ENCODE results near the gene SVEP1.
A peak's percentile ranks its signal among the peaks of the same experiment; 100 is the strongest.
"Not testable (repeated sequence)": the region's sequence is repeated elsewhere in the genome, so short reads cannot be mapped to it uniquely, and the experiment has no call there.

Gene SVEP1

DNA sequence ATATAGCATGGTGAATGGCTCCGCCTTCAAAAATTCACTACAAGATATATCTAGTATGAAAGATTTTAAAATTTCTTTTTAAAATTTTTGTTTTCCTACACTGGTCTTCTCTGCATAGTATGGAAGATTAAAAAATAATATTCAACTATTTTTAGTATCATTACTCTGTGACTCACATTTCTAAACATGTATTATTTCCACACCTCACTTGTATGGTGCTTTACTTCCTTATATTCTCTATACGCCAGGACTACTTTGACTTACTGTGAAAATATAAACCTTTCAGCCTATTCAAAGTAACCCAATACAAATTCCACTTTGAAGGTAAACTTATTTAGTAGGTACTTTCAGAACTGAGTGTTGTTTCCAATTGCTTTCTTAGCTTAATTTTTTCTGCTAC lies 215.1 kb downstream of the SVEP1 start:
- no peak for TF ChIP-seq LEF1 (IDR thresholded peaks at IDR 0.05; ENCODE audit: borderline replicate concordance)
- TF ChIP-seq ARNT (IDR thresholded peaks at IDR 0.05), result no peak
- no peak for TF ChIP-seq FOXM1 (IDR thresholded peaks at IDR 0.05; ENCODE audit: borderline replicate concordance)
- no peak for TF ChIP-seq FOXA1 (IDR thresholded peaks at IDR 0.05)
- no peak for DNase-seq (ENCODE audit: extremely low spot score)
- ChIA-PET POLR2A (no interaction called here), CTCF (no interaction called here)

DNA sequence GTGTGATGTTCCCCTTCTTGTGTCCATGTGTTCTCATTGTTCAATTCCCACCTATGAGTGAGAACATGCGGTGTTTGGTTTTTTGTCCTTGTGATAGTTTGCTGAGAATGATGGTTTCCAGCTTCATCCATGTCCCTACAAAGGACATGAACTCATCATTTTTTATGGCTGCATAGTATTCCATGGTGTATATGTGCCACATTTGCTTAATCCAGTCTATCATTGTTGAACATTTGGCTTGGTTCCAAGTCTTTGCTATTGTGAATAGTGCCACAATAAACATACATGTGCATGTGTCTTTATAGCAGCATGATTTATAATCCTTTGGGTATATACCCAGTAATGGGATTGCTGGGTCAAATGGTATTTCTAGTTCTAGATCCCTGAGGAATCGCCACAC lies 220.5 kb downstream of the SVEP1 start:
- CTCF ChIA-PET; POLR2A ChIA-PET; DNase-seq (ENCODE audit: extremely low spot score): not testable (repeated sequence)

DNA sequence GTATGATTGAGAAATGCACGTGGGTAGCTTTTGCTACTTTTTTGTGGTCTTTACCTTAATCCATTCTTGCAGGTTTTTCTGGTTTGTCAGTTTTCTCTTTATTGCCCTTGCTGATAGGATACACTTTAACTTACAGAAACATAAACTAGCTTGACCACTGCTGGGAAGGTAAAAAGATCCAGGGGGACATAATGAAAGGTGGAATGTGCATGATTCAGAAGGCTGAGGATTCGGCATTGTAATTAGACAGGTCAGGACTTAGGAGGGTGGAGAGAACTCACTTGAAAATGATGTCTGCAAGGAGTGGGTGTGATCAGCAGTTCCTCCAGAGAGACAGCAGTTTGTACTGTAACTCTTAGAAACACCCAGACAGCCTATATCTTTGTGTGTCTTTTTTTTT lies 222.0 kb downstream of the SVEP1 start:
- DNase-seq (ENCODE audit: extremely low spot score), result no peak

DNA sequence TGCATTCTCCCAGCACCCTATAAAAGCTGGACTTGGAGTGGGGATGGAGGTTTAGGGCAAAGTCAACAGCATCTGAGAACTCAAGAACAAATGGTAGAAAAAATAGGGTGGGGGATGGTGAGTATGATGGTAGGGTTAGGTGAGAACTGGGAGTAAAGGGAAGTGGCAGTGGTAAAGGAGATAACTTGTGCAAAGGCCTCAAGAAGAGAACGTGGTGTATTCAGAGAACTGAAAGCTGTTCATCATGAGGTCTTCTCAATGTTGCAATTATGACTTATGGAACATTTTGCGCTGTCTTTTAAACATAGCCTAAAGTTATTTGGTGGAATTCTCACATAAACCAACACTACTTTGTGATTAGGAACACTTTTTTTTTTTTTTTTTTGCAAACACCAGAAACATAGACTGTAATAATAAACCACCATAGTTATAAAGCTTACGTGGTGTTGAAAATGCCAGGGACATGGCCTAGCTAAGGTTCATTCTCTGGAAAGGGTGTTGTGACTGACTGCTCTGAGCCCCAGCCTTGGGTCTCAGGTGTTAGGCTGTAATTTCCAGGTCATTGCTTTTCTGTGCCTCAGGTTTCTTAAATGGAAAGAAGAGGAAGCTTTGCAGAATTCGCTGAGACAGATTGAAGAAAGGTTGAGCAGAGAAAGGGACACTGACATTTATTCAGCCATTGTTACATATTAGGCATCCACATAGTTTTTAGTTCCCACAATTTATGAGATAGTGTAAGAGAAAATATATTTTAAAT lies 222.7 kb downstream of the SVEP1 start:
- DNase-seq (ENCODE audit: extremely low spot score), result no peak
- POLR2A ChIA-PET, result no interaction called here
- no peak for TF ChIP-seq NFRKB (IDR thresholded peaks at IDR 0.05)
- no peak for TF ChIP-seq ARNT (IDR thresholded peaks at IDR 0.05)
- no peak for TF ChIP-seq FOXK2 (IDR thresholded peaks at IDR 0.05)
- TF ChIP-seq SP1 (IDR thresholded peaks at IDR 0.05), result no peak
- TF ChIP-seq CTBP1 (IDR thresholded peaks at IDR 0.05; ENCODE audit: borderline replicate concordance), result no peak
- no peak for TF ChIP-seq L3MBTL2 (conservative IDR thresholded peaks at IDR 0.05)
- TF ChIP-seq FOXM1 (IDR thresholded peaks at IDR 0.05; ENCODE audit: borderline replicate concordance), result no peak
- no peak for TF ChIP-seq SUZ12 (IDR thresholded peaks at IDR 0.05)
- TF ChIP-seq BHLHE40 (IDR thresholded peaks at IDR 0.05; ENCODE audit: borderline replicate concordance), result no peak
- TF ChIP-seq ZNF384 (IDR thresholded peaks at IDR 0.05), result no peak
- TF ChIP-seq HDGF (IDR thresholded peaks at IDR 0.05; ENCODE audit: borderline replicate concordance), result no peak
- CTCF ChIA-PET, result no interaction called here

More for the DNA sequence above, 222.0 kb downstream of the SVEP1 start:
- TF ChIP-seq, protein P1, sequence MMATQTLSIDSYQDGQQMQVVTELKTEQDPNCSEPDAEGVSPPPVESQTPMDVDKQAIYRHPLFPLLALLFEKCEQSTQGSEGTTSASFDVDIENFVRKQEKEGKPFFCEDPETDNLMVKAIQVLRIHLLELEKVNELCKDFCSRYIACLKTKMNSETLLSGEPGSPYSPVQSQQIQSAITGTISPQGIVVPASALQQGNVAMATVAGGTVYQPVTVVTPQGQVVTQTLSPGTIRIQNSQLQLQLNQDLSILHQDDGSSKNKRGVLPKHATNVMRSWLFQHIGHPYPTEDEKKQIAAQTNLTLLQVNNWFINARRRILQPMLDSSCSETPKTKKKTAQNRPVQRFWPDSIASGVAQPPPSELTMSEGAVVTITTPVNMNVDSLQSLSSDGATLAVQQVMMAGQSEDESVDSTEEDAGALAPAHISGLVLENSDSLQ (IDR thresholded peaks at IDR 0.05), result no peak
- TF ChIP-seq ELF4 (IDR thresholded peaks at IDR 0.05) (no peak), BHLHE40 (IDR thresholded peaks at IDR 0.05; ENCODE audit: borderline replicate concordance) (no peak), SUZ12 (IDR thresholded peaks at IDR 0.05) (no peak), ZNF384 (IDR thresholded peaks at IDR 0.05) (no peak), FOXM1 (IDR thresholded peaks at IDR 0.05; ENCODE audit: borderline replicate concordance) (no peak), NFRKB (IDR thresholded peaks at IDR 0.05) (no peak), SP1 (IDR thresholded peaks at IDR 0.05) (no peak), L3MBTL2 (conservative IDR thresholded peaks at IDR 0.05) (no peak), FOXA1 (IDR thresholded peaks at IDR 0.05) (no peak), FOXK2 (IDR thresholded peaks at IDR 0.05) (no peak)
- POLR2A ChIA-PET, result no interaction called here
- CTCF ChIA-PET, result no interaction called here

DNA sequence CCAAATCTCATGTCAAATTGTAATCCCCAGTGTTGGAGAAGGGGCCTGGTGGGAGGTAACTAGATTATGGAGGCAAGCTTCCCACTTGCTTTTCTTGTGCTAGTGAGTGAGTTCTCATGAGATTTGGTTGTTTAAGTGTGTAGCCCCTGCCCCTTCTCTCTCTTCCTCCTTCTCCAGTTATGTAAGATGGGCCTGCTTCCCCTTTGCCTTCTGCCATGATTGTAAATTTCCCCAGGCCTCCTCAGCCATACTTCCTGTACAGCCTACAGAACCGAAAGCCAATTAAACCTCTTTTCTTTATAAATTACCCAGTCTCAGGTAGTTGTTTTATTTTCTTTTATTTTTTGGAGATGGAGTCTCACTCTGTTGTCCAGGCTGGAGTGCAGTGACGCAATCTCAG lies 223.6 kb downstream of the SVEP1 start:
- DNase-seq (ENCODE audit: extremely low spot score), result no peak
- ChIA-PET POLR2A (no interaction called here), CTCF (no interaction called here)
- TF ChIP-seq NFRKB (IDR thresholded peaks at IDR 0.05) (no peak), LEF1 (IDR thresholded peaks at IDR 0.05; ENCODE audit: borderline replicate concordance) (no peak), L3MBTL2 (conservative IDR thresholded peaks at IDR 0.05) (no peak), TARDBP (IDR thresholded peaks at IDR 0.05) (no peak), FOXA1 (IDR thresholded peaks at IDR 0.05) (no peak), HDGF (IDR thresholded peaks at IDR 0.05; ENCODE audit: borderline replicate concordance) (no peak), ELF4 (IDR thresholded peaks at IDR 0.05) (no peak), SP1 (IDR thresholded peaks at IDR 0.05) (no peak), CTBP1 (IDR thresholded peaks at IDR 0.05; ENCODE audit: borderline replicate concordance) (no peak), ZNF384 (IDR thresholded peaks at IDR 0.05) (no peak)
- TF ChIP-seq, protein P1 (IDR thresholded peaks at IDR 0.05), result no peak

DNA sequence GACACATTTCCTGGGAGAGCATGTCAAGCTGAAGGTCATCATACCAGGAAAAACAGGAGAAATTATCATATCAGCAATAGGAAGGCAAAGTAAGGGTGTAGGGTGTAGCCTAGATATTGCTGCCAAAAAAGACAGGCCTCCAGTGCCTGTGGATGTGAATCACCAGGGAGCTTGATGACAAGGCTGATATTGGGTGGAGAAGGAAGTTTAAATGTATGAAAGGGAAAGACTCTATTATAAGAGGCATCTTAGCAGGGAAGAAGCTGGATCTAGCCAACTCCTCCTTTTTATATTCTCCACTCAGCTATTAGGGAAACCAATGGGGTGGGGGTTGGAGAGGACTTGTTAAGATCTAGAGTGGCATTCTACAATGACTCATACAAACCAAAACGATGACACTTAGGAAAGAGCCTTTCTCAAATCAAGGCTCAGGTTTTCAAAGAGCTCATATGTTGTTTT lies 228.5 kb downstream of the SVEP1 start:
- POLR2A ChIA-PET, result no interaction called here
- DNase-seq (ENCODE audit: extremely low spot score), result no peak

DNA sequence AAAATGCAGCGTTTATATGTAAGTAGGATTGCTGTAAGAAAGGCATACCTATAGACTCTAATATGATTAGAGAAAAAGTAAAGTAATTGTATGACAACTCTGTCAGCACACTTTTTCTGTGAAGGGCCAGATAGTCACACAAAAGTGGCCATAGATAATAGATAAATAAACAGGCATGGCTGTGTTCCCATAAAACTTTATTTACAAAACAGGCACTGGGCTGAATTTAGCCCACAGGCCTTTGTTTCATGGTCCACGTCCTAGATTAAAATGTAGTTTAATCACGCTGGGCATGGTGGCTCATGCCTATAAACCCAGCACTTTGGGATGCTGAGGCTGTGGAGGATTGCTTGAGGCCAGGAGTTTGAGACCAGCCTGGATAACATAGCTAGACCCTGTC lies 233.2 kb downstream of the SVEP1 start:
- TF ChIP-seq CTBP1 (IDR thresholded peaks at IDR 0.05; ENCODE audit: borderline replicate concordance) (no peak), NFRKB (IDR thresholded peaks at IDR 0.05) (no peak), ZNF384 (IDR thresholded peaks at IDR 0.05) (no peak), ELF4 (IDR thresholded peaks at IDR 0.05) (no peak), LEF1 (IDR thresholded peaks at IDR 0.05; ENCODE audit: borderline replicate concordance) (no peak), TARDBP (IDR thresholded peaks at IDR 0.05) (no peak), L3MBTL2 (conservative IDR thresholded peaks at IDR 0.05) (no peak), BHLHE40 (IDR thresholded peaks at IDR 0.05; ENCODE audit: borderline replicate concordance) (no peak), FOXA1 (IDR thresholded peaks at IDR 0.05) (no peak), HDGF (IDR thresholded peaks at IDR 0.05; ENCODE audit: borderline replicate concordance) (no peak), SP1 (IDR thresholded peaks at IDR 0.05) (no peak), FOXK2 (IDR thresholded peaks at IDR 0.05) (no peak)
- TF ChIP-seq, protein P1 (IDR thresholded peaks at IDR 0.05), result no peak
- ChIA-PET CTCF (no interaction called here), POLR2A (no interaction called here)
- DNase-seq (ENCODE audit: extremely low spot score), result no peak

More for the DNA sequence above, 228.5 kb downstream of the SVEP1 start:
- CTCF ChIA-PET, result interaction anchor here (1.1 kb wide), 1 partner anchor 95 kb away, joined by 4 read pairs; the partner anchor contains the start of gene TXN
- TF ChIP-seq, protein P1 (IDR thresholded peaks at IDR 0.05), result peak; percentile 17; the same call in 1 of the 2 replicates
- no peak for TF ChIP-seq TARDBP (IDR thresholded peaks at IDR 0.05)

Measured in HEK293T (cell line).